Mammary epithelial cell (primary cell): Measurements from ENCODE around the gene ZNF425.

ENCODE experiments used
- EZH2 ChIP-seq: IDR thresholded peaks from 2 replicates; pipeline ENCODE4 v1.6.1; 2012; ENCODE audit warnings: low read length, inconsistent platforms, borderline replicate concordance
- TF ChIP-seq, protein P1 (sequence below), 2 donors: IDR thresholded peaks in 1 of 2; conservative IDR thresholded peaks in 1 of 2; 2 replicates each; pipeline ENCODE4 v1.5.1; 2011 to 2012; ENCODE audit warnings: inconsistent platforms in 2 of 2, low read length in 2 of 2, mild to moderate bottlenecking in 2 of 2, control low read depth in 1 of 2, low read depth in 1 of 2; ENCODE audit not compliant: insufficient read depth in 1 of 2; ENCODE audit errors: extremely low read depth in 1 of 2

DNA sequence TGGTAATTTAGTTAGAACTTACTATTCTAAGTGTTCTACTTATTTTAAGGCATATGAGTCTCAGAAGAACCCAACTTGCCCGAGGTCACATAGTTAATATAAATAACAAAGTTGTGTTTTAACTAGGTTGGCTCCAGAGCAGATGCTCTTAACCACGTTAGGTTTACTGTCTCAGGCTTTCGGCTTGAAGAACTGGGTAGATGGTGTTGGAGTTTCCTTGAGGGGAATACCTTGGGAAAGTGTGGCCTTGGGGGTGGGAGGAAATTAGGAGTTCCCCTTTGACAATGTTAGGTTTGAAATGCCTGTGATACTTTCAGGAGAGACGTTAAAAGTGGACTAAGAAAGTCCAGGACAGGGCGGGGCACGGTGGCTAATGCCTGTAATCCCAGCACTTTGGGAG is 30.8 kb upstream of the ZNF425 start:
- TF ChIP-seq, protein P1, sequence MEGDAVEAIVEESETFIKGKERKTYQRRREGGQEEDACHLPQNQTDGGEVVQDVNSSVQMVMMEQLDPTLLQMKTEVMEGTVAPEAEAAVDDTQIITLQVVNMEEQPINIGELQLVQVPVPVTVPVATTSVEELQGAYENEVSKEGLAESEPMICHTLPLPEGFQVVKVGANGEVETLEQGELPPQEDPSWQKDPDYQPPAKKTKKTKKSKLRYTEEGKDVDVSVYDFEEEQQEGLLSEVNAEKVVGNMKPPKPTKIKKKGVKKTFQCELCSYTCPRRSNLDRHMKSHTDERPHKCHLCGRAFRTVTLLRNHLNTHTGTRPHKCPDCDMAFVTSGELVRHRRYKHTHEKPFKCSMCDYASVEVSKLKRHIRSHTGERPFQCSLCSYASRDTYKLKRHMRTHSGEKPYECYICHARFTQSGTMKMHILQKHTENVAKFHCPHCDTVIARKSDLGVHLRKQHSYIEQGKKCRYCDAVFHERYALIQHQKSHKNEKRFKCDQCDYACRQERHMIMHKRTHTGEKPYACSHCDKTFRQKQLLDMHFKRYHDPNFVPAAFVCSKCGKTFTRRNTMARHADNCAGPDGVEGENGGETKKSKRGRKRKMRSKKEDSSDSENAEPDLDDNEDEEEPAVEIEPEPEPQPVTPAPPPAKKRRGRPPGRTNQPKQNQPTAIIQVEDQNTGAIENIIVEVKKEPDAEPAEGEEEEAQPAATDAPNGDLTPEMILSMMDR (conservative IDR thresholded peaks at IDR 0.05 in 1 of 2, IDR thresholded peaks at IDR 0.05 in 1 of 2; ENCODE audit: extremely low read depth in 1 of 2, insufficient read depth in 1 of 2, low read depth in 1 of 2, low read length in 2 of 2) = no peak
- no peak for TF ChIP-seq EZH2
